SKM-1 treated with dmso at 0.1 percent for 144 hours (cell line): ENCODE measurements around the gene SNRPB.

Source experiments
- DNase-seq: peaks from one replicate; lab custom pipeline; 2025; ENCODE audit not compliant: unreplicated experiment; lab: John Stamatoyannopoulos, UW

Gene SNRPB

DNA sequence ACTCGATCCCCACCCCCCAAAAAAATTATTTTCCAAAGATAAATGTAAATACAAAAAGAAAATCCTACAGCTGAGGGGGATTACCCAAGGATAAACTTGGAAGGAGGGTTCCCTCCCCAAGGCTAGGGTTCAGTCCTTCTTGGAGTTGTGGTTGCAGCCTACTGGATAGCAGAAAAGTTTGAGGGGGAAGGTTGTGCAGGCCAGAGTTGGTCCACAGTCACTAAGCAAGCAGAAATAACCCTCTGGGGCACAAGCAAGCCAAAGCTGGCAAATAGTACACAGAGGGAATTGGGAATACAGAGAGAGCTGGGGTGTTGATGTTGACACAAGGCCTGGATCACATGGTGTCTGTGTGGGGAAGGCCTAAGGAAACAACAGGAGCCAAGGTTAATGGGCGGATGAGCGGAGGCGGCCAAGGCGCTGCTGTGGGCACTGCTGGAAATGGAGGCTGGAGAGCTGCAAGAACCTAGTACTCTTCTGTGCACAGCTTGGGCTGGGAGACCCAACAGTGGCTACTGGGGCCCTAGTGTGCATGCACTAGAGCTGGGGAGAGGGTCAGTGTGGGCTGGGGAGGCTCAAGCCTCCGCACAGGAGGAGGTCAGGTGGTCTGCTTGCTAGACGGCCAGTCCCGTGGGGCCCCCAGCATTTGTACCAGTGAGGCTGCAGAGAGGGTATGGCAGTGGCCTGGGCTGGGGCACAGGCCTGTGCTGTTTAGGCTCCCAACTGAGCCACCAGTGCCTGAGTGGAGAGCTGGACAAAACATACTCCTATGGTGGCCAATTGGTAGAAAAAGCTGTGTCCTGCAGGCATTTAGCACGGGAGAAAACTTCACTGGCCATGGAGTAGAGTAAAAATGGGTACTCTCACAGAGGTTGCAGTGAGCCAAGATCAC is 5.5 kb upstream of the SNRPB start:
- no peak for DNase-seq

DNA sequence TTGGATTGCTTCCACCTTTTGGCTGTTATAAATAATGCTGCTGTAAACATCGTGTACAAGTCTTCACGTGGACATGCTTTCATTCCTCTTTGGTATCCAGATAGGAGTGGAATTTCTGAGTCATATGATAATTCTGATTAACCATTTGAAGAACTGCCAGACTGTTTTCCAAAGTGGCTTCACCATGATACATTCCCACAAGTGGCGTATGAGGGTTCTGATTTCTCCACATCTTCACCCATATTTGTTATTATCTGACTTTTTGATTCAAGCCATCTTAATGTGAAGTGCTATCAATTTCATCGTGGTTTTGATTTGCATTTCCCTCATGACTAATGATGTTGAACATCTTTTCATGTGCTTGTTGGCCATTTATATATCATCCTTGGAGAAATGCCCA is 2.9 kb upstream of the SNRPB start:
- no peak for DNase-seq

DNA sequence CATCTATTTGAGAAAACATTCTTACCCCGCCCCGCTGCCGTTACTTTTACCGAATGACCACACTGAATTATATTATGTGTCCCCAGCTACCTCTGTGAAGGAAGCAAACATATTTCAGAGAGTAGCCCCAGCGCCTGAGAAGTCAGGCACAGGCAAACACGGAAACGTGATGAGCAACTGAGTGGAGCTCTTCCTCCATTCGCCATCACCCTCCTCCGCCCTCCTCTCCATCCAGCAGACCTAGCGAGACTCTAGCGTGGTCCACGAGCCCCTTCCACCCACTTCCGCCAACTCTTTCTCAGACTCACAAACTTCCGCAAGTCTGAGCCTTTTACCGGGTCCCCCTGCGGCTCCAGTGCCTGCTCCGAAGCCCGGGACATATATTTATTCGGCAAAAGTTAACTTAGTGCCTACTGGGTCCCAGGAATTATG is 582 bp downstream of the SNRPB start:
- peak; percentile 2 for DNase-seq

DNA sequence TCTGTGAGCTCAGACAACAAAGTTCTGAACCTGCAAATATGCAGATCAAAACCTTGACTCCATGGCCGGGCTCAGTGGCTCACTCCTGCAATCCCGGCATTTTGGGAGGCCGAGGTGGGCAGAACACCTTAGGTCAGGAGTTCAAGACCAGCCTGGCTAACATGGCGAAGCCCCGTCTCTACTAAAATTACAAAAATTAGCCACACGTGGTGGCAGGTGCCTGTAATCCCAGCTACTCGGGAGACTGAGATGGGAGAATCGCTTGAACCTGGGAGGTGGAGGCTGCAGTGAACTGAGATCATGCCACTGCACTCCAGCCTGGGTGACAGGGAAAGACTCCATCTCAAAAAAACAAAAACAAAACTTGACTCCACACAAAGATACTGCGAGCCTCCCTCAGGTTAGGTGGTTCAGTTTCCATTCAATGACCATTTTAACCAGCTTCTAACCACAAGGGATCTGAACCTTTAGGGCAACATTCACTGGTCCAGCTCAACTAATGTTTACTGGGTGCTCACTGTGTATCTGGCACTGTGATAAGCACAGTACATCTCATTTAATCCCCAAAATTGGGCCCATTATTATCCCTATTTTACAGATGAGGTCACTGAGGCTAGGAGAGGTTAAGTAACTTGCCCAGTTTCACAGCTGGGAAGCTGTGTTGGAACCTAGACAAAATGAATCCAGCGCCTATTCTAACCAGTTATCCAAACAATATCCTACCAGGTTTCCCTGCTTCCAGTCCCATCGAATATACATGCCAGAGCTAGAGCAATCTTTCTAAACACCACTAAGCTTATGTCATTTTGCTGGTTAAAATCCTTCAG is 1.8 kb downstream of the SNRPB start:
- DNase-seq = no peak

DNA sequence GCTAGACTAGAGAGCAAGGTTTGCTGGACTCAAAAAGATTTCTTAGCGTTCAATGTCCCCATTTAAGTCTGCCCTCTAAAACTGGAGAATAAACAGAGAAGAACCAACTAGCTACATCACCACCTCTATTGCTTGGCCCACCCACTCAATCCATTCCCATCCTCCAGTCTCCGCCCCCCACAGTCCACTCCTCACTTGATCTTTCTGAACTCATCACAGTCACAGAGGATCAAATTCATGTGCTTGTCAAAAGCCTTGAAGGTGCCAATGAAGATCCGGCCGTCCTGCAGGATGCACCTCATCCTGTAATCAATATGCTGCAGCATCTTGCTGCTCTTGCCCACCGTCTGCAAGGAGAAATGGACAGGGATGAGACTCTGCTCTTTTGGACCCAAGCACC is 3.2 kb downstream of the SNRPB start:
- no peak for DNase-seq

DNA sequence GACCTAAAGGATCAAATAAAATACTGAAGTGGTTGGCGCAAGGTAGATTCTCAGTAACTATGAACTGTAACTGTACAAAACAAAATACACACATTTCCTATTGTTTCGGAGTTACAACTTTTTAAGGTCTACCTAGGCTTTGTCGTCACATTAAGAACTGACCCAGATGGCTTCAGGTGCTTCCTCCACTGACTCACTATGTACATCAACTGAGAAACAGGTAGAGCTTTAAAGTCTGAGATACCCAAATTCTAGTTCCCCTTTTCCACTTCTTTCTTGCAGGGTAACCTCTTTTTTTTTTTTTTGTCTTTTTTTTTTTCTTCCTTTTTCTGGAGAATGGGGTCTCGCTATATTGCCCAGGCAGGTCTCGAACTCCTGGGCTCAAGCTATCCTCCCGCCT is 5.5 kb downstream of the SNRPB start:
- DNase-seq = no peak

DNA sequence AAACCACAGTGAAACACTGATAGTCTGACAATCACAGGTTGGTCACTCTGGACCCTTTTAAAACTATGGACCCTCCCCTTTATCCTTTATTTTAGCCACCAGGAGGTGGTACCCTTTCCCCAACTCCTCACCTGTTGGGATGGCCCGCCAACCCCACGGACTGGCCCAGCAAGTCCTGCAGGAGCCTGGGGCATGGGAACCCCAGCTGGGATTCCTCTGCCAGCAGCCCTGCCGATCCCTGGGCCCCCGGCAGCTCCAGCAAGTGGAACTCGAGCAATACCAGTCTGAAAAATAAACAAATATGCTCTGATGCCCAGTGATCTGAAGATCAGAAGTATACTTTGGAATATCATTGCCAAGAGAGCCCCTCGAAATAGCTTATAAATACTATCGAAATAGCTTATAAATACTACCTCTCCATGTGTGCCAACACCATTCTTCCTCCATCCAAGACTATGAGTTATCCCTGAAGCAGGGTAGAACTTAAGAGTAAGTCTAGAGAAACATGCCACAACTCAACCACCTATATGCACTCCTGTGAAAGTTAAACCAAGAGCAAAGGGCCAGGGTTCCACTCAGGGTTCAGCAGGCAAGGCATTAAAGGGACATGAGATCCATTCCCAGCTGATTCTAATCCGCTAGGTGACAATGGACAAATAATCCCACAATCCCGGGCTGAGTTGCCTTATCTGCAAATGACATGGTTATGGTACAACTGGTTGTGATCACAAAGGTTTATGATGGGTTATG is 6.8 kb downstream of the SNRPB start:
- DNase-seq = no peak

DNA sequence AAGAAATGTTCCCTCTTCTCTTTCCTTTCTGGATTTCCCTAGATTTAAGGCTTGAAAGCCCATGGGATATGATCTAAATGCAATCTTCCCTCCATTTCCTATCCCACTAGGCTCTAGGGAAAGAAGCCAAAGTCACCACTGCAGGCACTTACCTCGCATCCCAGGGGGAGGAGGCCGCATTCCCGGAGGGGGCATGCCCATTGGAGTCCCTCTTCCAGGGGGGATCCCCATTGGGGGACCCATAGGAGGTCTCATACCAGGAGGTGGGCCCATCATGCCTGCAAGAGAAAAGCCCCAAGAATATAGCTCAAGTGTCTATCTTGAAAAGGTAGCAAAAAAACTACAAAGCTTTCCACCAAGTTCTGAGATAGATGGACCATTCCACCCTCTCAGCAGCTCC is 8.1 kb downstream of the SNRPB start:
- no peak for DNase-seq

DNA sequence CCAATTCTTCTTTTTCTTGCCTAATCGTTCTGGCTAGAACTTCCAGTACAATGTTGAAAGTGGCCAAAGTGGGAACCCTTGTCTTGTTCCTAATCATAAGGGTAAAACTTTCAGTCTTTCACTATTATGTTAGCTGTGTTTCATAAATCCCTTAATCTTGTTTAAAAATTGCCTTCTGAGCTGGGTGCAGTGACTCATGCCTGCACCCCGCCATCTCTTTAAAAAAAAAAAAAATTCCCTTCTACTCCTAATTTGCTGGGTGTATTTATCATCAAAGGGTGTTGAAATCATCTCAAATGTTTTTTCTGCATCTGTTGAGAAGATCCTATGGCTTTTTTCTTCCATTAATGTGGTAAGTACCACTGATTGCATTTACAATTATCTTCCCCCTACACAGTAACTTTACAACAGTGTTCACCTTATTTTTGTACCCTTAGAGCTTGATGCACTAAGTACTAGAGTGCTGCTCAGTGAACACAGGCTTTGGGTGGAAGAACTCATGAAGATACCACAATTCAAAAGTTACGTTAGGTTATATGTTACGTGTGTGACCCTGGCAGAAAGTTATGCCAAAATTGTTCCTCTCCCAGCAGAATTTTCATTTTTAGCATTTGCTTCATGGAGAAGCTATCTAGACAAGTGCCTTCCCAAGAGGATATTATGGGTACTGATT is 9.7 kb downstream of the SNRPB start:
- no peak for DNase-seq

DNA sequence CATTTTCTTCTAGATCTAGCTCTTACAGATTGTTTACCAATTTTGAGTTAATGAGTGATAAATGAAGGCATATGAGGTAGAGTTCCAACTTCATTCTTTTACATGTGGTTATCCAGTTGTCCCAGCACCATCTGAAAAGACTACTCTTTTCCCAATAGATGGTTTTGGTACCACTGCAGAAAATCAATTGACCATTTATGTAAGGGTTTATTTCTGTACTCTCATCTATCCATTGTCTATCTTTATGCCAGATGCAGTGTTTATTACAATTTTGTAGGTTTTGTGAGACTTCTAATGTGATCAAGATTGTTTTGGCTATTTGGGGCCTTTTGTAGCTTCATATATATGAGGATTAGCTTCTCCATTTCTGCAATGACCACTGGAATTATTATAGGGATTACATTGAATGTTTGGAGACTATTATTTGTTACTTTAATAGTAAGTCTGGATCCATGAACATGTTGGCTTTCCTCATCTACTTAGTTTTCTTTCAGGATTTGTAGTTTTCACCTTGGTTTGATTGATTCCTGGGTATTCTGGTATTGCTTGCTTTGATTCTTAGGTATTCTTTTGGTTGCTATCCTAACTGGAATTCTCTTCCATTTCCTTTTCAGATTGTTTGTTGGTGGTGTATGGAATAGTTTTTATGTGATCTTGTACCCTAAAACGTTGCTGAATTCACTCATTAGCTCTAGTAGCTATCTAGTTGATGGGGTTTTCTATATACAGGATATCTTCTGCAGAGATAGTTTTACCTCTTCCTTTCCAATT is 10.4 kb downstream of the SNRPB start:
- no peak for DNase-seq

DNA sequence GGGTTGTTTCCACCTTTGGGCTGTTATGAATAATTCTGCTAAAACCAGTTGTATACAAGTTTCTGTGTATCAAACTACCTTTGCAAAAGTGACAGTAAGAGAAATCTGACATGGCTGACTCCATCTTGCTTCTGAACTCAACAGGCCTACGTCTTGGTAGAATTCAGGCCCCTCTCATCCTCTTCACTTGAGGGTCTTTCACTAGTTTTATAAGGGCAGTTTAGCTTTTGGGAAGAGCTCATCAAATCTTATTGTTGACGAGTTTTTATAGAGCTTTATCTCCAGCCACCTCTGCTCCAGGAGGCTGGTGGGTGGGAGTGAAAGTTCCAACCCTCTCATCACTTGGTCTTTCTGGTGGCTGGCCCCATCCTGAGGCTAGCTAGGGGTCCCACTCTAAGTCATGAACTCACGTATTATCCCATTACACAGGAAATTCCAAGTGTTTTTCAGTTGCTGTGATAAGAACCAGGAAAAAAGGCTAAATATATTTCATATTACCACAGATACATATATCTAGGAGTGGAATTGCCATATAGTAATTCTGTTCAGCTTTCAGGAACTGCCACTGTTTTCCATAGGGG is 11.6 kb downstream of the SNRPB start:
- no peak for DNase-seq

DNA sequence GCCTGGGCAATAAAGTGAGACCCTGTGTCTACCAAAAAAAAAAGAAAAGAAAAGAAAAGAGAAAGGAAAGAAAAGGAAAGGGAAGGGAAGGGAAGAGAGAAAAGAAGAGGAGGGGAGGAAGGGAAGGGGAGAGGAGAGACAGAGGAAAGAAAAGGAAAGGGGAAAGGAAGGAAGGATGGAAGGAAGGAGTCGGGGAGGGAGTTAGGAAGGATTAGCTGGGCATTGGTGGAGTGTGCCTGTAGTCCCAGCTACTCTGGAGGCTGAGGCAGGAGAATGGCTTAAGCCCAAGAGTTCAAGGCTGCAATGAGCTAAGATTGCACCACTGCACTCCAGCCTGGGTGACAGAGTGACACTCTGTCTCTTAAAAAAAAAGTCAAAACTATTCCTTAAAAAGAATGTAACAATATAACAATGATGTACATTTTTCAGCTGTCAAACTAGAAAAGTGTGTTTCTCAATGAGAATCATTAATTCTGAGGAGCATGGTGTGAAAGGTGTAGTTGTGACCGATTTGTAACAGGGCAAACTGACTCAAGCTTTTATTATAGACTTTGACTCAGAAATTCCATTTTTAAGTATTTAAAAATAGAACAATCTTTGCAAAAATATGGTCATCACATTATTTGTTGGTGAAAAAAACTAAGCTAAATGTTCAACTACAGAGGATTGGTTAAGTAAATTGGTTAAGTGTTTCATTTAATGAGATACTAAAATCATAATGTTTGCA is 14.7 kb downstream of the SNRPB start:
- no peak for DNase-seq

DNA sequence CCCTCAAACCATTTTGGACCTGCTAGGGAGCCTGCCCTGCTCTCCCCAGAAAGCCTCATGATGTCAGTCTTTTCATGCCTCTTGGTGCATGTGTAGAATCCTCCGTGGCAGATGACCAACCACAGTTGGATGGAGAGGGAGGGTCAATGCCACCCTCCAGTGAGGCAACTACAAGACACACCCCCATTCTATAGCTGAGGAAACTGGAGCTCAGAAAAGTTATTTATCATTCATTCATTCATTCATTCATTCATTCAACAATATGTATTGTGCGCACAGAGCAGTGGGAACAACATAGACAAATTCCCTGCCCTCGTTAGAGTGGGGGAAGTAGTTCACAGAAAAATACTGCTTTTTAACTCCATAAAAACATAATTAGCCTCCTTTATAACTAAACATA is 16.8 kb downstream of the SNRPB start:
- no peak for DNase-seq

DNA sequence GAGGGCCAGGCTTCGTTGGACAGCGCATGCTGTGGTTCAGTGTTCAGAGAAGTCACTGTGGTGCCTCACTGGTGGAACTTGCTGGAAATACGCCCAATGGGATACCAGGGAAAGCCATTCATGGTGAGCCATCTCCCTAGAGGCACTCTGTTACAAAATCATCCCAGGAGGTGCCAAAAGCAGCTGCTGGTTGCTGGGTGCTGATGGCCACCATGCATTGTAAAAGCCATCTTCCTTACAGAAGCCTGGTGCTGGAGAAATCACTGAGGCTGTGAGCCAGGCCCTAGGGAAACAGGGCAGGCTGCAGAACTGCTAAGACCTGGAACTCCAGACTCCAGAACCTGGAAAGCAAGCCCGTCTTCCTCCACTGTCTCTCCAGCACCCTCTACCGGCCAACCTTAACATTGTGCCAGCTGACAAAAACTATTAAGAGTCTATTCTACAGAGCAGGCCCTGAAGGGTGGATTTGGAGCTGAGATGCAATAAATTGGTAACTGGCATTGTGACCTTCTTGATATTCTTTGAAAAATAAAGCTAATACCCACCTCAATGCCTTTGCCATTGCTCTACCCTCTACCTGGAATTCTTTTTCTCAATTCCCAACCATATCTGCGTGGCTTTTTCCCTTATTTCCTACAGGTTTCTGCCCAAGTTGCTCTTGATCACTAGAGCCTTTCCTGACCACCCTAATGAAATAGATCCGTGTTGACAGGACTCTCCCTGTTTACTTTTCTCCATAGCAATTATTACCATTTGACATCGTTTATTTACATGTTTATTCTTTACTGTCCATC is 18.5 kb downstream of the SNRPB start:
- DNase-seq = peak; percentile 24

DNA sequence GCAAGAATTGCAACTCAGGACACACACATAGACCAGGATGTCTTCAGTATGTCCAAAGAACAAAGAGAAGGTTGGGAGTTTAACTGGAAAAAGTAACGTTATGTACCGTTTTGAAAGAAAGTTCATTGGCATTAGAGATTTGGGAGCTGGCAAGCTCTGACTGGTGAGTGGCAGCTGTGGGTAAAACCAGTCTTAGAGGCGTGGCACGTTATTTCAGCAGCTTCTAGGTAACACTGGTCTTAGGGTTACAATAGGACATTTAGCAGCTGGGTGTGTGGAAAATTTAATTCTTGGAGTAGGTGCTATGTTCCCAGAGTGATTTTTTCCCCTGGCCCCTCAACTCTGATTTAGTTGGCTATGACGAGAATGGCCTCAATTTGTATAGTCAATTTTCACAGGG is 19.2 kb downstream of the SNRPB start:
- DNase-seq = no peak

DNA sequence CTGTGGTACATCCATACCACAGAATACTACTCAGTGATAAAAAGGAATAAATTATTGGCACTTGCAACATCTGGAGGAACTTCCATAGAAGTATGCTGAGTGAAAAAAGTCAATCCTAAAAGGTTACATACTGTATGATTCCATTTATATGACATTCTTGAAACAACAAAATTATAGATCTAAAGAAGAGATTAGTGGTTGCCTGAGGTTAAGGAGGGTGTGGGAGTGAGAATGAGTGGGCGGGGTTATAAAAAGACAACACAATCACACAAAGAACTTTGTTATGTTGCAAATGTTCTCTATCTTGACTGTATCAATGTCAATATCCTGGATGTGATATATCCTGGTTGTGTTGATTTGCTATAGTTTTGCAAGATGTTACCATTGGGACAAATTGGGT is 21.2 kb downstream of the SNRPB start:
- DNase-seq = no peak

DNA sequence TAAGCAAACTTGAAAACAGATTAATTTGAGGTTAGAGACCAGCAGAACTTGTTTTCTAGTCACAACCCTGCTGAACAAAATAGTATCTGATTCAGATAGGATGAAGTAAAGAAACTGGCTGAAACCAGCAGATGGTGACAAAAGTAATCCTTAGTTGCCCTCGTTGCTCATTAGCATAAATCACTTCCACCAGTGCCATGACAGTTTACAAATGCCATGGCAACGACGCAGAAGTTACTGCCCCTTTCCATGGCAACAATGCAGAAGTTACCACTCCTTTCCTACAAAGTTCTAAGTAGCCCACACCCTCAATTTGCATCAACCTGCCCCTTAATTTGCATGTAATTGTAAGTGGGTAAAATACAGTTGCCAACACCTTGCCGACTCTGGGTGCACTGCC is 23.7 kb downstream of the SNRPB start:
- no peak for DNase-seq

DNA sequence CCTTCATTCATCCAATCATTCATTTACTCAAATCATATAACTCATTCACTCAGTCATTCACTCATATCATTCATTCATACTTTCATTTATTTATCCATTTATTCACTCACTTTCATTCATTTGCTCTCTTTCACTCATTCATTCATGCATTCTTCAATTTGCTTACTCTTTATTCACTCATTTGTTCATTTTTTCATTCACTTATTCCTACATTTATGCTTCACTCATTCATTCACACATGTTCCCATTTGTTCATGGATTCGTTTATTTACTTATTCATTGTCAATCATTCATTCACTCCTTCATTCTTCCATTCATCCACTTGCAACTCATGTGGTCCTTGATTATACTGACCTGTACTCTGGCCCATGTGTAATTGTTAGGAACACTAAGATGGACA is 39.4 kb downstream of the SNRPB start:
- DNase-seq = no peak
